Neural cell (in vitro differentiated cells): ENCODE measurements around the gene DLG2. TPM values are rescaled to one million over a fixed set of nuclear protein-coding genes. Genes with fewer than 3 reads are reported as not detected.

Experiments used
- H2AFZ ChIP-seq: fragments of 200-600, 300-800 bp; sonication (generic), shearing (Covaris generic); 2 replicates; pipeline ENCODE4 v1.6.0; 2014; ENCODE audit warnings: low read depth, mild to moderate bottlenecking, antibody characterized with exemption, low read length, moderate library complexity
- H3F3A ChIP-seq: fragments of 200-600 bp; shearing (Covaris generic); 2 replicates; pipeline ENCODE4 v1.6.1; 2016; ENCODE audit warnings: mild to moderate bottlenecking, moderate library complexity, mixed read lengths, antibody characterized with exemption, low read length; ENCODE audit not compliant: insufficient read depth, poor library complexity, severe bottlenecking
- H3K27ac ChIP-seq: fragments of 200-600, 300-800 bp; sonication (generic), shearing (Covaris generic); 2 replicates; pipeline ENCODE4 v1.5.1; 2014; ENCODE audit warnings: mild to moderate bottlenecking, low read length, moderate library complexity
- H3K27me3 ChIP-seq: fragments of 300-800, 200-600 bp; sonication (generic), shearing (Covaris generic); 2 replicates; pipeline ENCODE4 v1.6.0; 2014; ENCODE audit warnings: mild to moderate bottlenecking, low read depth, low read length, moderate library complexity; ENCODE audit not compliant: insufficient read depth
- H3K36me3 ChIP-seq: fragments of 300-800, 200-600 bp; sonication (generic), shearing (Covaris generic); 2 replicates; pipeline ENCODE4 v1.5.1; 2014; ENCODE audit warnings: mild to moderate bottlenecking, antibody characterized with exemption, low read length, moderate library complexity; ENCODE audit not compliant: insufficient read depth
- H3K4me2 ChIP-seq: fragments of 300-800, 200-600 bp; sonication (generic), shearing (Covaris generic); 2 replicates; pipeline ENCODE4 v1.6.0; 2014; ENCODE audit warnings: mild to moderate bottlenecking, low read length
- H3K4me3 ChIP-seq: fragments of 300-800, 200-600 bp; sonication (generic), shearing (Covaris generic); 2 replicates; pipeline ENCODE4 v1.5.1; 2014; ENCODE audit warnings: mild to moderate bottlenecking, low read length, moderate library complexity
- H3K79me2 ChIP-seq: fragments of 200-600 bp; shearing (Covaris generic); replicated peaks from 2 replicates; pipeline ENCODE4 v1.6.0; 2014; ENCODE audit warnings: mild to moderate bottlenecking, low read length, moderate library complexity; ENCODE audit not compliant: insufficient read depth
- H3K9ac ChIP-seq: fragments of 300-800, 200-600 bp; sonication (generic), shearing (Covaris generic); 2 replicates; pipeline ENCODE4 v1.6.1; 2016; ENCODE audit warnings: mild to moderate bottlenecking, low read length, mixed read lengths
- H3K9me2 ChIP-seq: fragments of 200-600 bp; shearing (Covaris generic); 2 replicates; pipeline ENCODE4 v1.6.1; 2016; ENCODE audit warnings: mild to moderate bottlenecking, low read length, mixed read lengths; ENCODE audit not compliant: insufficient read depth
- H3K9me3 ChIP-seq: fragments of 200-600, 300-800 bp; sonication (generic), shearing (Covaris generic); 2 replicates; pipeline ENCODE4 v1.6.1; 2016; ENCODE audit warnings: mild to moderate bottlenecking, mixed run types, low read length, moderate library complexity, mixed read lengths
- H4K20me1 ChIP-seq: fragments of 200-600 bp; shearing (Covaris generic); 2 replicates; pipeline ENCODE4 v1.6.1; 2016; ENCODE audit warnings: mild to moderate bottlenecking, mixed run types; ENCODE audit not compliant: insufficient read depth
- CTCF ChIP-seq: fragments of 450-650 bp; IDR thresholded peaks from 2 replicates; pipeline ENCODE4 v1.5.1; 2014; ENCODE audit warnings: antibody characterized with exemption, mild to moderate bottlenecking, moderate library complexity; ENCODE audit not compliant: poor library complexity, severe bottlenecking
- EP300 ChIP-seq: fragments of 450-650 bp; conservative IDR thresholded peaks from 2 replicates; pipeline ENCODE4 v1.6.1; 2014; ENCODE audit warnings: antibody characterized with exemption, mild to moderate bottlenecking, moderate library complexity; ENCODE audit not compliant: poor library complexity, severe bottlenecking
- EZH2 ChIP-seq: fragments of 200-600, 300-800 bp; shearing (Covaris generic), sonication (generic); IDR thresholded peaks from 2 replicates; pipeline ENCODE4 v1.6.1; 2014; ENCODE audit warnings: antibody characterized with exemption, low read length, borderline replicate concordance, mild to moderate bottlenecking; ENCODE audit not compliant: insufficient read depth, poor library complexity, severe bottlenecking
- MXI1 ChIP-seq: fragments of 450-650 bp; conservative IDR thresholded peaks from 2 replicates; pipeline ENCODE4 v1.6.1; 2014; ENCODE audit warnings: antibody characterized with exemption, mild to moderate bottlenecking; ENCODE audit not compliant: poor library complexity, severe bottlenecking
- POLR2AphosphoS5 ChIP-seq: IDR thresholded peaks from 2 replicates; pipeline ENCODE4 v1.6.1; 2012
- RAD21 ChIP-seq: fragments of 450-650 bp; conservative IDR thresholded peaks from 2 replicates; pipeline ENCODE4 v1.6.1; 2014; ENCODE audit warnings: antibody characterized with exemption, mild to moderate bottlenecking, moderate library complexity
- REST ChIP-seq: IDR thresholded peaks from 2 replicates; pipeline ENCODE4 v1.6.1; 2012; ENCODE audit warnings: borderline replicate concordance
- SMC3 ChIP-seq: fragments of 450-650 bp; conservative IDR thresholded peaks from 2 replicates; pipeline ENCODE4 v1.6.1; 2014; ENCODE audit warnings: antibody characterized with exemption, mild to moderate bottlenecking, moderate library complexity; ENCODE audit not compliant: poor library complexity
- TAF1 ChIP-seq: IDR thresholded peaks from 2 replicates; pipeline ENCODE4 v1.6.1; 2012; ENCODE audit warnings: low read depth
- polyA plus RNA-seq: library from polyadenylated mRNA; depleted of rRNA; stranded (reverse); fragments of >200 nt; gene quantifications from 2 replicates; pipeline ENCODE4 v1.2.3, GENCODE V29; 2014

DLG2 gene
- polyA plus RNA-seq, 1 donor from 2014 or later, result 179 TPM

- Histone ChIP-seq H3F3A (no peaks in the 10 kb centered on the region), H3K9ac (no peak overlapping the region), H3K79me2 (no peaks in the 10 kb centered on the region), H3K27me3 (no peaks in the 10 kb centered on the region), H3K9me2 (no peaks in the 10 kb centered on the region), H2AFZ (no peak overlapping the region), H3K4me3 (no peak overlapping the region), H3K9me3 (no peaks in the 10 kb centered on the region), H3K4me2 (no peak overlapping the region), H4K20me1 (no peaks in the 10 kb centered on the region), H3K27ac (no peak overlapping the region), H3K36me3 (no peaks in the 10 kb centered on the region)
- TF ChIP-seq TAF1 (no peak), SMC3 (no peak), EP300 (no peak), POLR2AphosphoS5 (no peak), CTCF (no peak), MXI1 (no peak), EZH2 (no peak), REST (no peak), RAD21 (no peak)
These were observed 1363.1 kb downstream of the DLG2 start for GRCh38 chr11:84264066-84264465.

GRCh38 chr11:84261707-84262106 is 1365.4 kb downstream of the DLG2 start:
- no peak overlapping the region for H3K27ac ChIP-seq
- no peaks in the 10 kb centered on the region for H3K9me2 ChIP-seq
- H3K79me2 ChIP-seq, result no peaks in the 10 kb centered on the region
- no peaks in the 10 kb centered on the region for H3F3A ChIP-seq
- H2AFZ ChIP-seq, result no peak overlapping the region
- TF ChIP-seq TAF1 (no peak), POLR2AphosphoS5 (no peak), MXI1 (no peak), RAD21 (no peak), REST (no peak), EZH2 (no peak), SMC3 (no peak), EP300 (no peak), CTCF (no peak)
- no peaks in the 10 kb centered on the region for H3K27me3 ChIP-seq
- no peaks in the 10 kb centered on the region for H3K9me3 ChIP-seq
- no peak overlapping the region for H3K9ac ChIP-seq
- H4K20me1 ChIP-seq, result no peaks in the 10 kb centered on the region
- no peak overlapping the region for H3K4me3 ChIP-seq
- no peaks in the 10 kb centered on the region for H3K36me3 ChIP-seq
- no peak overlapping the region for H3K4me2 ChIP-seq
